HepG2 (cell line): ENCODE measurements around the gene KATNAL1. TPM values are rescaled to one million over a fixed set of nuclear protein-coding genes. Genes with fewer than 3 reads are reported as not detected.
A peak's percentile ranks its signal among the peaks of the same experiment; 100 is the strongest.

Source experiments
- ATAC-seq: fragments of 200-7000 bp; cut with Tn5 transposase; 3 replicates; pipeline ENCODE4 v1.9.1; 2020; ENCODE audit warnings: mild to moderate bottlenecking, moderate library complexity
- BruUV-seq: library from RNA; stranded (reverse); fragments of 400-500 nt; replicated peaks from 2 replicates; lab custom pipeline; 2021; lab: Mats Ljungman, UMichigan
- CTCF ChIA-PET: fragments of 300-600 bp; formaldehyde crosslinking; extraction: SDS; loops from one replicate; lab custom pipeline; 2021; ENCODE audit warnings: low total read pairs, inconsistent platforms, low intra/inter-chr PET ratio; lab: Yijun Ruan, JAX
- POLR2A ChIA-PET: fragments of 350-600 bp; sonication (Branson Sonifier 250); formaldehyde crosslinking; loops from one replicate; lab custom pipeline; 2020; ENCODE audit warnings: antibody characterized with exemption, inconsistent platforms; lab: Yijun Ruan, JAX
- DNase-seq: peaks from one replicate; pipeline ENCODE4 v3.0.0-alpha.2; 2015; ENCODE audit warnings: low spot score
- FAIRE-seq: peaks from 3 replicates; lab custom pipeline; 2011; peaks lifted over from hg19 to GRCh38; lab: Jason Lieb, UNC
- H2AFZ ChIP-seq: one replicate; pipeline ENCODE4 v1.6.1; 2011; ENCODE audit warnings: low read length, inconsistent platforms
- H3K27ac ChIP-seq: fragments of 300-600 bp; 3 replicates; pipeline ENCODE4 v1.8.0; 2011; ENCODE audit warnings: mixed run types, mild to moderate bottlenecking, mixed read lengths, low read length, inconsistent platforms; ENCODE audit not compliant: insufficient read depth; ENCODE audit errors: extremely low read length
- H3K27me3 ChIP-seq, 2 experiments: fragments of 200-600 bp in 1 of 2; 2 replicates in 1 of 2; 3 replicates in 1 of 2; pipeline versions ENCODE4 v1.6.0 to v1.8.0; 2011; ENCODE audit warnings: low read length in 2 of 2, mild to moderate bottlenecking in 2 of 2, moderate library complexity in 2 of 2, inconsistent platforms in 1 of 2; ENCODE audit not compliant: insufficient read depth in 2 of 2, control insufficient read depth in 1 of 2
- H3K36me3 ChIP-seq, 2 experiments: fragments of 200-600 bp in 1 of 2; replicated peaks in 1 of 2; 2 replicates in 1 of 2; 3 replicates in 1 of 2; pipeline versions ENCODE4 v1.5.1 to v1.8.0; 2011; ENCODE audit warnings: low read length in 2 of 2, inconsistent platforms in 1 of 2; ENCODE audit not compliant: insufficient read depth in 2 of 2, control insufficient read depth in 1 of 2
- H3K4me1 ChIP-seq: 2 replicates; pipeline ENCODE4 v1.5.1; 2012; ENCODE audit warnings: low read length, inconsistent platforms; ENCODE audit not compliant: insufficient read depth
- H3K4me2 ChIP-seq: 2 replicates; pipeline ENCODE4 v1.6.0; 2011; ENCODE audit warnings: low read depth, low read length, inconsistent platforms
- H3K4me3 ChIP-seq, 3 experiments: fragments of 200-600 bp in 1 of 3; sonication (generic), shearing (Covaris generic) in 1 of 3; replicated peaks in 1 of 3; 2 replicates each; pipeline ENCODE4 v1.5.1; 2011 to 2016; ENCODE audit warnings: low read length in 3 of 3, inconsistent platforms in 2 of 3, low read depth in 2 of 3, mild to moderate bottlenecking in 2 of 3, control low read depth in 1 of 3, mixed read lengths in 1 of 3; ENCODE audit not compliant: insufficient read depth in 1 of 3
- H3K79me2 ChIP-seq: one replicate; pipeline ENCODE4 v1.6.1; 2011; ENCODE audit warnings: low read length, inconsistent platforms; ENCODE audit not compliant: insufficient read depth
- H3K9ac ChIP-seq: 2 replicates; pipeline ENCODE4 v1.6.0; 2011; ENCODE audit warnings: mild to moderate bottlenecking, low read depth, low read length, inconsistent platforms; ENCODE audit not compliant: insufficient read depth
- H3K9me3 ChIP-seq: 2 replicates; pipeline ENCODE4 v1.5.1; 2012; ENCODE audit warnings: mild to moderate bottlenecking, low read length
- H4K20me1 ChIP-seq: 2 replicates; pipeline ENCODE4 v1.6.0; 2011; ENCODE audit warnings: inconsistent platforms, mild to moderate bottlenecking, low read length, moderate library complexity; ENCODE audit not compliant: insufficient read depth
- CEBPB ChIP-seq: IDR thresholded peaks from 2 replicates; pipeline ENCODE4 v1.6.1; 2011; ENCODE audit warnings: low read depth, low read length, improper control_type of control experiment, borderline replicate concordance
- NR2C2 ChIP-seq: sonication (generic); formaldehyde crosslinking; IDR thresholded peaks from 2 replicates; pipeline ENCODE4 v1.4.0; 2020; ENCODE audit warnings: missing genetic modification reagents, mild to moderate bottlenecking, moderate library complexity, borderline replicate concordance
- ZBTB46 ChIP-seq: sonication (generic); formaldehyde crosslinking; IDR thresholded peaks from 2 replicates; pipeline ENCODE4 v1.4.0; 2020; ENCODE audit warnings: mild to moderate bottlenecking, missing genetic modification reagents, borderline replicate concordance
- ZNF275 ChIP-seq: sonication (generic); formaldehyde crosslinking; IDR thresholded peaks from 2 replicates; pipeline ENCODE4 v1.8.0; 2022; ENCODE audit warnings: missing genetic modification reagents, mild to moderate bottlenecking, inconsistent platforms, borderline replicate concordance
- ZNF652 ChIP-seq: IDR thresholded peaks from 2 replicates; pipeline ENCODE4 v1.6.1; 2016; ENCODE audit warnings: low read depth, borderline replicate concordance
- WGBS: methylation state at CpG from one replicate; pipeline ENCODE4 v1.1.6; 2017; ENCODE audit warnings: low lambda C conversion rate; 5-methylcytosine and 5-hydroxymethylcytosine counted together
- in situ Hi-C: cut with HindIII; loops from 2 replicates; pipeline ENCODE4 v1.10.0; 2017; ENCODE audit warnings: low pct_unique_long_range_greater_than_20kb; ENCODE audit not compliant: extremely low pct_ligation_motif_present
- intact Hi-C: fragments of 100-400 bp; cut with micrococcal nuclease; formaldehyde crosslinking; loops from one replicate; pipeline ENCODE4 v1.10.0; 2022; ENCODE audit not compliant: unreplicated experiment
- polyA plus RNA-seq, 8 experiments: library from polyadenylated mRNA; depleted of rRNA in 3 of 8; stranded (reverse) in 7 of 8; unstranded in 1 of 8; fragments of >200 nt; fragmentation: Illumina TruSeq in 4 of 8; extraction: Trizol in 4 of 8; gene quantifications; 2 replicates each; pipeline versions ENCODE4 v1.2.1 to v1.2.3, GENCODE V29; 2011 to 2016; ENCODE audit warnings: low read depth in 4 of 8, missing spikeins in 1 of 8, mixed read lengths in 1 of 8; ENCODE audit not compliant: insufficient read depth in 1 of 8
- total RNA-seq, 5 experiments: library from RNA; depleted of rRNA; stranded (reverse); fragments of >200 nt; fragmentation: Illumina TruSeq; extraction: Trizol; gene quantifications; 2 replicates each; pipeline ENCODE4 v1.2.3, GENCODE V29; 2016; ENCODE audit warnings: low read depth in 1 of 5

The KATNAL1 gene
- total and polyA plus RNA-seq, 2 of the 13 experiments (the other 11 are each of a cell fraction or from before 2014, with no cell fraction given) = 3.2 to 11.8 TPM

DNA sequence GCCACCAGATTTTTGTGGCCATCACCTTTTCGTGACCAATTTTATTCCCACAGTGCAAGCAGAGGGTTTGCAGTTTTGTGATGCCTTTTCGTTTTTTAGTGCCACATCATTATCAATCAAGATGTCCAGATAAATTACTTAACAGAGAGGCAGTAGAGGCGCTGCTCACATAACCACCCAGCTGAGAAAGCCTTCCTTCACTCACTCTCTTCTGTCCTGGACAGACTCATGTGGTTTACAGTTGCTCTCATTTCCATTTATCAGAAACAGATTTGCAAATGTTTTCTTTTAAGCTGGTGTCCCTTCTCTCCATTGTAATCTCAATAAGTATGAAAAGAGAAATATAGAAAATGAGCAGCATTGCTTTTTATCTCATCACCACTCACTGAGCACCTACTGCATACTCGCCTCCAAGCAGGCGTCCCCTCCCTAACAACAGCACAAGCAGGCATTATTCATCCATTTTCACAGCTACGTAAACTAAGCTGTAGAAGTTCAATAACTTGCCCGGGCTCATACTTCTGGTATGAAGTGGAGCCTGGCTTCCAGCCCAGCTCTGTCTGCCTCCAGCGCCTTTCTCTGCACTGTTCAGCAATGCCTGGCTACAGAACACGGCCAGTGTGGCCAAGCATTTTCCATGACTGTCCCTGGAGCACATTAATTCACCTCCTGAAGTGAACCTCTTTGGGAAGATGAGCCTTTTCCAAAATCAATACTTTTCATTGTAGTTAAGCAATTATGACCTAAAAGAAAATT is 34.6 kb upstream of the KATNAL1 start (continued):
- TF ChIP-seq NR2C2 = no peak
- TF ChIP-seq, all 625 proteins: peak for 0

GRCh38 chr13:30340331-30341250 is 33.2 kb upstream of the KATNAL1 start:
- TF ChIP-seq ZNF652 (no peak), ZNF275 (CRISPR knock-in tag) (no peak), ZBTB46 (no peak), CEBPB (peak; percentile 35; the same call in 1 of the 2 replicates)
- H3K79me2 ChIP-seq = no peaks in the 10 kb centered on the region
- H3K9me3 ChIP-seq = no peaks in the 10 kb centered on the region
- 39% methylated on average over 8 of the region's 10 CpGs for WGBS
- H4K20me1 ChIP-seq = no peaks in the 10 kb centered on the region
- H3K36me3 ChIP-seq = no peaks in the 10 kb centered on the region
- H3K4me3 ChIP-seq = no peak overlapping the region
- ATAC-seq (no peak; the same call in 2 of the 3 replicates), DNase-seq (no peak), FAIRE-seq (no peak)
- in situ Hi-C loops = no loop called here
- no peak overlapping the region for H2AFZ ChIP-seq
- H3K27me3 ChIP-seq = peaks cover 0 to 16% of the 10 kb centered on the region in 2 experiments; a peak in 1 of 5 replicates
- ChIA-PET POLR2A (no interaction called here), CTCF (no interaction called here)
- H3K4me2 ChIP-seq = no peak overlapping the region
- no peak overlapping the region for H3K27ac ChIP-seq
- intact Hi-C loops = no loop called here
- BruUV-seq = no TSS peak
- peaks cover 2% of the 10 kb centered on the region for H3K4me1 ChIP-seq
- no peak overlapping the region for H3K9ac ChIP-seq
